Stimulated activated effector memory CD8-positive, alpha-beta T cell treated with anti-CD3 and anti-CD28 coated beads, Interleukin-12 subunit alpha, Interleukin-12 subunit beta, amount 100 ng/mL, for 72 hours (primary cell): ENCODE results near the gene ADGRG7.

Source experiments
- ATAC-seq: fragments of 150-1000 bp; cut with Tn5 transposase; 2 replicates; pipeline ENCODE4 v1.10.0; 2021
- DNase-seq, 2 donors: peaks; one replicate each; pipeline ENCODE4 v3.0.0; 2021 to 2022; ENCODE audit warnings: low spot score in 2 of 2
- H3K27ac Mint-ChIP-seq: one replicate; pipeline ENCODE4 v1.8.0; 2022; ENCODE audit warnings: mild to moderate bottlenecking, mixed read lengths
- H3K36me3 Mint-ChIP-seq: one replicate; pipeline ENCODE4 v1.8.0; 2022; ENCODE audit warnings: mild to moderate bottlenecking, mixed read lengths
- H3K4me1 Mint-ChIP-seq: one replicate; pipeline ENCODE4 v1.8.0; 2022; ENCODE audit warnings: mixed read lengths
- H3K4me3 Mint-ChIP-seq: one replicate; pipeline ENCODE4 v1.8.0; 2022; ENCODE audit warnings: mild to moderate bottlenecking, mixed read lengths
- H3K9me3 Mint-ChIP-seq: one replicate; pipeline ENCODE4 v1.8.0; 2022; ENCODE audit warnings: mixed read lengths

ADGRG7 gene

DNA sequence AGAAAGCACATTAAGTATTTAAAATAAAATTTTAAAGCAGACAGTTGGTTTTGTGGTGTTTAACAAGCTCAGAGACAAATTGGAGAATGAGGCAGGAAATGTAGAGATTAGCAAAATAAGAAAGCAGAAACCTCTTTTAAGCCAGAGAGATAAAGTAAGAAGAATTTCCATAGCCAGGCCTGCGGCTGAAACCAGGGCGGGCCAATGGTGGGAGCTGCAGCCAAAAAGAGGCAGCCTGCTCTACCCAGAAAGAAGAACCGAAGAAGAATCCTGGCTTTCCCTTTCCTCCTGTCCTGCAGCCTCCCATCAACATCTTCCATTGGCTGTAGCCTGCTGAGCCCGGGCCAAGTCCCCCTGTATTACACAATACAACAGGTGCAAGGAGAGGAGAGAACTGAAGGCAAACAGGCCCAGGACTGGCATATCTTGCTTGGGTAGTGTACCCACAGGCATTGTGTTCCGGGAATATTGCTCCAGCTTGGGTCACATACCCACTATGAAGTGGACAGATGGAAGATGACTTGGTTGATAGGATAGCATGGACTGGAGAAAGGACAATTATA is 88.4 kb downstream of the ADGRG7 start:
- DNase-seq (no peak), ATAC-seq (no peak)
- Mint-ChIP-seq H3K9me3 (no peaks in the 10 kb centered on the region), H3K36me3 (no peaks in the 10 kb centered on the region), H3K27ac (no peak overlapping the region), H3K4me1 (no peaks in the 10 kb centered on the region), H3K4me3 (no peak overlapping the region)

DNA sequence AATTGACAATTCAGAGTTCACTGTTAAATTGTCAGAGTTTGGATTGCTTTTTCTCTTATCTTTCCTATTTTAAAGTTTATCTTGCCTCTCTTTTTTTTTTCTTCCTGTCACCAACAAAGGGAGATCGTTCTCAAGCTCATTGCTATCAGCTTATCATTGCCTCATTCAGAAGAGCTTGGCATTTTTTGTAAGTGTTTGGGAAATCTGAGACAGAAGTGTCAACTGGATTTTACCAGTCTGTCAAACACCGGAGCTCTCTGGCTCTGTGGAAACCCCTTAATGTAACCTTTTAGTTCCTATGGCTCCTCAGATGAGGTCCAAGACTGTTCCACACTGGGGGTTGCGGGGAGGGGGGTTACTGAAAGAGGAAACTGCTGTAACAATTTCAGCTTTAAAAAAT is 89.3 kb downstream of the ADGRG7 start:
- ATAC-seq, result no peak
- DNase-seq, result no peak
- Mint-ChIP-seq H3K36me3 (no peaks in the 10 kb centered on the region), H3K4me3 (no peak overlapping the region), H3K4me1 (no peaks in the 10 kb centered on the region), H3K27ac (no peak overlapping the region), H3K9me3 (no peaks in the 10 kb centered on the region)

DNA sequence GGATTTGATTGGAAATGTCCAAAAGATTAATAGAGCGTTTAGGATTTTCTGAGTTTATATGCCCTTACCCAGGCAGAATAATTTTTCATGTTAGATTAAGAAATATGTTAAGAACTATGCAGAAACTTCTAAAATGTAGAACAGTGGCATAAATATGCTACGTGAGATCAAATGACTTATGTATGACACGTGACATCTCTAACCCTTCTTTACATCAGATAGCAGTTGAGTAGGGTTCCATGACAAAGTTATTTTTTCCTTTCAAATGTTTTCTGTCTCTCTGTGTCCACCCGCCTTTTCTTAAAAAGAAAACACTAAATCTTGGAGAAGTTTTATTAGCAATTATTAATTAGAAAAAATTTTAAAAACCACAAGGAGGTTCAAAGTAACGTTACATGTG is 91.3 kb downstream of the ADGRG7 start:
- H3K27ac Mint-ChIP-seq, result no peak overlapping the region
- ATAC-seq (no peak), DNase-seq (no peak)
- H3K4me1 Mint-ChIP-seq, result no peaks in the 10 kb centered on the region
- no peaks in the 10 kb centered on the region for H3K9me3 Mint-ChIP-seq
- no peak overlapping the region for H3K4me3 Mint-ChIP-seq
- H3K36me3 Mint-ChIP-seq, result no peaks in the 10 kb centered on the region

DNA sequence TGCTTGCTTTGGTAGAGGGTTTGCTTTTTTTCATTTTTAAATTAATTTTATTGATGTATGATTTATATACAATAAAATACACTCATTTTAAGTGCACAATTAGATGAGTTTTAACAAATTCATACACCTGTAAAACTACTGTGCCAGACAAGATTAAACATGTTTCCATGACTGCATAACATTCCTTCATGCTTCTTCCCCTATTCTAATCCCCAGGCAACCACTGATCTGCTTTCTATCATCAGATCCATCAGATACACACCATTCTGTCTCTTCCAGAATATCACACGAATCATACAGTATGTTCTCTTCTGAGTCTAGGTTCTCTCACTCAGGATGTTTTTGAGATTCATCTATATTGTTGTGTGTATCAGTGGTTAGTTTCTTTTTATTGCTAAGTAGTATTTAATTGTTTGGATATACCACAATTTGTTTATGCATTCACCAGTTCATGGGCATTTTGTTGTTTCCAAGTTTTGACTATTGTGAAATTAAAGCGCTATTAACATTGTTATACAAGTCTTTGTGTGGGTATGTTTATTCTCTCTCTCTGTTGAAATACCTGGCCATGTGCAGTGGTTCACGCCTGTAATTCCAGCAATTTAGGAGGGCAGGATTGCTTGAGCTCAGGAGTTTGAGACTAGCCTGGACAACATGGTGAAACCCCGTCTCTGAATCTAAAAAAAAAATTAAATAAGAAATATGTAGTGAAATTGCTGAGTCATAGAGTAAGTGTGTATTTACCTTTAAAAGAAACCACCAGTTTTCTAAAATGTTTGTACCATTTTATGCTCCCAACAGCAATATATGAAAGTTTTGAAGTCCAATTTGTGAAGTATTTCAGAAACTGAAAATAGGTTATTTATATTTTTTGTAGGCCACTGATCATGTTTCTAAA is 92.9 kb downstream of the ADGRG7 start:
- Mint-ChIP-seq H3K9me3 (no peaks in the 10 kb centered on the region), H3K36me3 (no peaks in the 10 kb centered on the region), H3K4me1 (no peaks in the 10 kb centered on the region), H3K4me3 (no peak overlapping the region), H3K27ac (no peak overlapping the region)
- ATAC-seq (no peak), DNase-seq (no peak)

DNA sequence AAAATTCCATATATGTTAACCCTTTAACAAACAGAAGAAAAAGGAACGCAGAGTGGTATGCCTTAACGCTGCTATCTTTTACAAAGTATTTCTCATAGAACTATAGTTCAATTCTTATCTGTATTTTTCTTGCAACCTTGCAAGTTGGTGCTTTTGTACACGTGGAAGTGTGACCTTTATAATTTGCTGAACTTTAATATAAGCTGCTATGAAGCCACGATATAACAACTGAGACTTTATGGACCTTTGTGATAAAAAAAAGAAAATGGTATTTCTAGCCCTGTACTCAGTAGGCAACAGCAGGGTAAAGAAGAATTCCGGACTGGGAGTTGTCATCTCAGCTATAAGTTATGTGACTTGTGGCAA is 93.6 kb downstream of the ADGRG7 start:
- no peaks in the 10 kb centered on the region for H3K4me1 Mint-ChIP-seq
- H3K27ac Mint-ChIP-seq, result no peak overlapping the region
- DNase-seq, result no peak
- H3K36me3 Mint-ChIP-seq, result no peaks in the 10 kb centered on the region
- H3K9me3 Mint-ChIP-seq, result no peaks in the 10 kb centered on the region
- ATAC-seq, result no peak
- no peak overlapping the region for H3K4me3 Mint-ChIP-seq

DNA sequence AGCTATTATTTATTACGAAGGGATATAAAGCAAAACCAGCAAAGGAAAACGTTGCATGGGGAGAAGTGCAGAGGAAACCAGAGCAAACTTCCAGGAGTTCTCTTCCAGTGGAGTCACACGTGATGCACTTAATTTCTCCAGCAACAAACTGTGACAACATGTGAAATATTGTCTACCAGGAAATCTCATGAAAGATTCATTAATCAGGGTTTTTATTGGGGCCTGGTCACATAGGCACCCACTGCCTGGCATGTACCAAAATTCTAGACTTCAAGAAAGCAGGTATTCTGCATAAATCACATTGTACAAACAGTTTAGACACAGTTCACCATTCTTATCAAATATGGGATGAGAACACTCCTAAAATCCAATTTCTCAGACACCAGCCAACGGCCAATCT is 94.5 kb downstream of the ADGRG7 start:
- Mint-ChIP-seq H3K4me1 (peaks cover 7% of the 10 kb centered on the region), H3K27ac (no peak overlapping the region), H3K36me3 (peaks cover 2% of the 10 kb centered on the region), H3K9me3 (peaks cover 5% of the 10 kb centered on the region), H3K4me3 (no peak overlapping the region)
- ATAC-seq, result no peak
- DNase-seq, result no peak

DNA sequence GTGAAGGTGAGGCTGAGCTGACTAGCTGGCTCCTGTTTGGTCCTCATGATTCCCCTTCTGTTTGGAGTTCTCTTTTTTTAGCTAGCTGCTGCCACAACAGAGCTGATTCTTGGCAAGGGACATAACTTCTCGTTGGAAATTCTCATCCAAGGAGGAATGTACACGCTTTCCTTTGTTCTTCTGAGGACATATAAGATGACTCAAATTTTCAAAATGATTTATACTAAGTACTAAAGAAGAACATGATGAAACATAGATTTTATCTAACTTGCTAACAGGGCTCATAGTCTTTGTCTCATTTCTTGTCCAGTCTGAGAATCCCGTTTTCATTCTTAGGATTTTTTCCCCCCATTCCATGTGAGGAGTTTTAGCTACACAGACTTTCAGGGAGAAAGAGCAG is 97.0 kb downstream of the ADGRG7 start:
- ATAC-seq (no peak), DNase-seq (no peak)
- H3K27ac Mint-ChIP-seq, result no peak overlapping the region

DNA sequence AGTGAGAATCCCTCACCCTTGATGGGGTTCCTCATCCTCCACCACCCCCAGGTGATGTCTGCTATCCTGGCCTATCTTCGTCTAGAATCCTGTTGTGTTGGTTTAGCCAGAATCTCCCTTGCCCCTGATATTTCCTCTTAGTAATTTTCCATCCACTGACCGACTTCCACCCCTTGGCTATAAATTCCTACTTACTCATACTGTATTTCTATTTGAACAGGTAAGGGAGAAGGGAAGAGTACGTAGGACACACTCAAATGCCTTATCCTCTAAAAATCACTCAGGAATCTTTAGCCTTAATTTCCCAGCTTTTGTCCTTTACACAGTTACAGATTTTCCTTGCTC is 99.2 kb downstream of the ADGRG7 start:
- Mint-ChIP-seq H3K27ac (peak overlapping the region; percentile 97), H3K4me3 (peak overlapping the region; percentile 64), H3K9me3 (peaks cover 8% of the 10 kb centered on the region), H3K4me1 (peaks cover 42% of the 10 kb centered on the region), H3K36me3 (peaks cover 43% of the 10 kb centered on the region)
- no peak for DNase-seq
- no peak for ATAC-seq

More for the DNA sequence above, 97.0 kb downstream of the ADGRG7 start:
- no peak overlapping the region for H3K4me3 Mint-ChIP-seq
- H3K4me1 Mint-ChIP-seq, result peaks cover 21% of the 10 kb centered on the region
- H3K9me3 Mint-ChIP-seq, result peaks cover 8% of the 10 kb centered on the region
- H3K36me3 Mint-ChIP-seq, result peaks cover 21% of the 10 kb centered on the region

DNA sequence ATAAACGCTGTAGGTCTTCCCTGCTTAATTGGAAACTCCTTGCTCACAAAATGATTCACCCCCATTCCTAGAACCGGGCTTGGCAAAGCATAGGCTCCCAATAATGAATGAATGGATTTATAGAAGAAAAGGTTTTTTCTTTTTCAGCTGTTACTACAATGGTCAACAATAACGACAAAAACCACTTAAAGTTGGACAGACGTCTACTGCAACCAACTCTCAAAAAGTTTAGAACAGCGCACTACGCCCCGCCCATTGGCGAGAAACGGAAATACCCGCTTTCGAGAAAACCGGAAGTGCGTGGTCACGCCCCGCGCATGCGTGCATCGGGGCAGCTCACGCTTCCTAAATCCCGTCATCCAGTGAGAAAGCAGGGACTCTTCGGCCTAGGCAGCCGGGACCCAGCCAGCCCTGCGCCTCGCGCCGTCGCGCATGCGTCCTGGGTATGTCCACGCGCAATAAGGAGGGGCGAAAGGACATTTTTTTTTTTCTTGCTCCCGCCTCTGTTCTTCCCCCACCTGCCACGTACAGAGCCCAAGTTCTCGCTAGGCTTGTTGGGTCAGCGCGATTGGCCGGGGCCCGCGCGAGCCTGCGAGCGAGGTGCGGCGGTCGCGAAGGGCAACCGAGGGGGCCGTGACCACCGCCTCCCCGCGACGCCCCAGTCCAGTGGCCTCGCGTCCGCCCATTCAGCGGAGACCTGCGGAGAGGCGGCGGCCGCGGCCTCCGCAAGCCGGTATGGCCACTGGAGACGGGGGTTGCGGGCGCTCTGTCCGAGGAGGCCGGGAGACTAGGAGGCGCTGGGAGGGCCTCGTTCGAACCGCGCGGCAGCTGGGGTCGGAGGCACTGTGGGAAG is 99.8 kb downstream of the ADGRG7 start, which contains the start of gene TFG:
TSS of gene TFG (plus strand) at position 506 of the 853 bp plus-strand sequence. CDS start 4,192 bp downstream, outside the sequence.
- Mint-ChIP-seq H3K4me1 (peaks cover 48% of the 10 kb centered on the region), H3K36me3 (peaks cover 49% of the 10 kb centered on the region), H3K4me3 (peak within 1 kb of the TSS; percentile 64), H3K9me3 (peaks cover 8% of the 10 kb centered on the region), H3K27ac (peak within 1 kb of the TSS; percentile 97)
- DNase-seq, result peak; percentile 96 to 99
- peak; percentile 95 for ATAC-seq

DNA sequence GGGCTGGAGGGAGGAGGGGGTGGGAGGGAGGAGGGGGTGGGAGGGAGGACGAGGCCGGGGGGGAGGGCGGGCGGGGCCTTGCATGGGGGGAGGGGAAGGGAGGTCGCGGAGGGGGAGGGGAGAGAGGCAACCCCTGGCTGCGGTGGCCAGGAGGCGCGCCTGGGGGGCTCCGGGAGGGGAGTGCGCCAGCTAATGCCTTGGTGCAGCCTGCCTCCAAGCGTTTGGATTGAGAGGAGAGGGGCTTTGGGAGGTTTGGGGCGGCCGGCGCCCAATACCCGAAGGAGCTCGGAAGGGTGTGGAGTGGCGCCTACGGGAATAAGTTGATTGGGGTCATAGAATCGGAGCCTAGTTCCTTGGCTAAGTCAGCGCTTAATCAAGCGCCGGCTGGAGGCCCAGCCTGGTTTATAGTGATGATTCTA is 100.5 kb downstream of the ADGRG7 start:
- peak; percentile 23 to 73 for DNase-seq
- peaks cover 8% of the 10 kb centered on the region for H3K9me3 Mint-ChIP-seq
- peaks cover 56% of the 10 kb centered on the region for H3K36me3 Mint-ChIP-seq
- peaks cover 51% of the 10 kb centered on the region for H3K4me1 Mint-ChIP-seq
- peak; percentile 1 for ATAC-seq
- H3K27ac Mint-ChIP-seq, result peak overlapping the region; percentile 97
- H3K4me3 Mint-ChIP-seq, result peak overlapping the region; percentile 64

DNA sequence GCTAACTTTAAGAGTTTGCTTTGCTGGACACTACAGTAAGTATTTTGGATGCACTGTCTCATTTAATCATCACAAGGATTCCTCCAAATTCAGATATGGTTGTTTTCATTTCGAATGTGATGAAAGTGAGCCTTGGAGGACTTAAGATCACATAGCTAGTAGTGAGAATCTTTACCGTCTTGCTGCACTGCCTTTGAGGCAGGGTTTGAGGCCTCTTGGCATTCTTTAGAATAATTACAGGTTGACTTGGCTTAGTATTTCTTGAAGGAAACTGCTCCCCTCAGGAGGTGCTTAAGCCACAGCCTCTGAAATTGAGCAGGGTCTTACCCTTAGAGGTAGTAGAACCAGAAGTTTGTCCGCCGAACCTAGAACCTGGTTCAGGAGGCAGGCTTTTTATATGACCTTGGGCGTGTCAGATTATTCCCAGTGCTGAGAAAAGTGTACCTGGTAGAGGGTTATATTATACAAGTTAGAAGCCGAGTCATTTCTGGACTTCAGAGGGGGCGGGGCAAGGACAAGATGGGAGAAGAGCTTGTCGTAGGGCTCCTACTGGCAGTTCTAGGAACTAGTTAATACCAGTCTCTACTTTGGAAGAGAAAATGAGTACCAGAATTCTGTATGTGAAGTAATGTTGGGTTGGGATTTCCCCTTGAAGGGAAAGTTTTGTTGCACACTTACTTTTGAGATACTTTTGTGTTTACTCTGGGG is 101.0 kb downstream of the ADGRG7 start:
- peak; percentile 44 to 88 for DNase-seq
- peak; percentile 69 for ATAC-seq
- peaks cover 57% of the 10 kb centered on the region for H3K4me1 Mint-ChIP-seq

DNA sequence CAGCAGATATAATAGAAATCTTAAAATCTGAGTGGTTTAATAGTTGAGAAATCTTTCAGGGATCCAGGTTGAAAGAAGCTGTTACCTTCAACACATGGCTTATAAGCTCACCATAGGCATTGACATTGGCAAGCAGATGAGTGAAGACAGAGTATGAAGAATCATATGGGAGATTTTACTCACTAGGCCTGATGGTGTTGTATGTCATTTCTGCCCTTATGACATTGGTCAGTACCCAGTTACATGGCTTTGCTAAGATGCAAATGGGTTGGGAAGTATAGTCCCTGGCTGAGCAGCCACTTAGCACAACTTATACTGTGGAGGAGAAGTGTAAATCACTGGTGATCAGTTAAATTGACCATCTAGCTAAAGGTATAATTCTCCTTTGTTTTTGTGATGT is 105.8 kb downstream of the ADGRG7 start:
- ATAC-seq (peak; percentile 52), DNase-seq (no peak)
- Mint-ChIP-seq H3K4me1 (peaks cover 77% of the 10 kb centered on the region), H3K9me3 (peaks cover 3% of the 10 kb centered on the region), H3K27ac (no peak overlapping the region), H3K4me3 (no peak overlapping the region), H3K36me3 (peaks cover 99% of the 10 kb centered on the region)

More for the DNA sequence above, 101.0 kb downstream of the ADGRG7 start:
- Mint-ChIP-seq H3K36me3 (peaks cover 61% of the 10 kb centered on the region), H3K4me3 (peak overlapping the region; percentile 64), H3K9me3 (peaks cover 8% of the 10 kb centered on the region), H3K27ac (peak overlapping the region; percentile 97)

DNA sequence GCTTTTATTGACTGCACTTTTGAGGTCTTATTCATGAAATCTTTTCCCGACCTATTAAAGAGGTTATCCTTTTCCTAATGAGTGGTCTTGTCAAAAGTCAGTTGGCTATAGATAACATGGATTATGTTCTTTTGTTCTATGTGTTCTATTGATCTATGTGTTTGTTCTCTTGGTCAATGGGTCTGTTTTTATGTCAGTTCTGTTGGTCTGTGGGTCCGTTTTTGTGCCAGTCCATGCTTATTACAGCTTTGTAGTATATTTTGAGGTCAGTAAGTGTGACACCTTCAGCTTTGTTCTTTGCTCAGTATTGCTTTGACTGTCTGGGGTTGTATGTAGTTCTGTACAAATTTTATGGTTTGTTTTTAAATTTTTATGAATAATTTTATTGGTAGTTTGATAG is 107.7 kb downstream of the ADGRG7 start:
- DNase-seq (no peak), ATAC-seq (no peak)
- H3K4me3 Mint-ChIP-seq, result no peak overlapping the region
- H3K9me3 Mint-ChIP-seq, result no peaks in the 10 kb centered on the region
- H3K36me3 Mint-ChIP-seq, result peaks cover 100% of the 10 kb centered on the region
- H3K27ac Mint-ChIP-seq, result peak overlapping the region; percentile 71
- peaks cover 61% of the 10 kb centered on the region for H3K4me1 Mint-ChIP-seq

DNA sequence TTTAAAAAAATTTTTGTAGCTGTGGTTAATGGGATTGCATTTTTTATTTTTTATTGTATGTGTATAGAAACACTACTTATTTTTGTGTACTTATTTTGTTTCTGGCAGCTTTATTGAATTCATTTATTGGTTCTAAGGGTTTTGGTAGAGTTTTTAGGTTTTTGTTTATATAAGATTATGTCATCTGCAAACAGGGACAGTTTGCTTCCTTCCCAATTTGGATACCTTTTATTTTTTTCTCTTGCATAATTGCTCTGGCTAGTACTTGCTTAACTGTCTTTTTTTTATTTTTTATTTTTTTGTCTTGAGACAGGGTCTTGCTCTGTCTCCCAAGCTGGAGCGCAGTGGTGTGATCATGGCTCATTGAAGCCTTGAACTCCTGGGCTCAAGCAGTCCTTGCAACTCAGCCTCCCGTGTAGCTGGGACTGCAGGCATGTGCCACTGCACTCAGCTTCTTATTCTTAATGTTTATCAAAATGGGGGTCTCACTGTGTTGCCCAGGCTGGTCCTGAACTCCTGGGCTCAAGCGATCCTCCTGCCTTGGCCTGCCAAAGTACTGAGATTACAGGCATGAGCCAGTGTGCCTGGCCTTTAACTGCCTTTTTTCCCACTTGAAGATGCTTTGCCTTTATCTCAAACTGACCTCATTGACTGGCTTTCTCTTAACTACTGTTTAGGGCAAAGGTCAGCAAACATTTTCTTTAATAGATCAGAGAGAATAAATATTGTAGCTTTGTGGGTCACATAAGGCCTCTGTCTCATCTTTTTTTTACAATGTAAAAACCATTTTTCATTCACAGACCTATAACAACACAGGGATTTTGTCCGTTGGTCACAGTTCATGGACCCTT is 108.5 kb downstream of the ADGRG7 start:
- DNase-seq (no peak), ATAC-seq (no peak)
- peak overlapping the region; percentile 71 for H3K27ac Mint-ChIP-seq
- no peak overlapping the region for H3K4me3 Mint-ChIP-seq
- no peaks in the 10 kb centered on the region for H3K9me3 Mint-ChIP-seq
- H3K36me3 Mint-ChIP-seq, result peaks cover 100% of the 10 kb centered on the region
- peaks cover 53% of the 10 kb centered on the region for H3K4me1 Mint-ChIP-seq
